ENCODE measurements around the gene AADACL4. TPM values are rescaled to one million over a fixed set of nuclear protein-coding genes. Genes with fewer than 3 reads are reported as not detected.

The AADACL4 gene
- total and polyA plus RNA-seq, 10 of the 15 experiments (the other 5 are each of a cell fraction or from before 2014, with no cell fraction given) = not detected

GRCh38 chr1:12629985-12630760, 13.7 kb upstream of the AADACL4 start:
- no peaks in the 10 kb centered on the region for H3K4me1 ChIP-seq (ENCODE audit: control insufficient read depth, insufficient read depth, low read length)
- H3K27me3 ChIP-seq (replicated peaks in 1 of 2; ENCODE audit: control insufficient read depth in 2 of 2, insufficient read depth in 2 of 2, low read length in 1 of 2) = no peaks in the 10 kb centered on the region; a peak in 1 of 4 replicates
- SMC1A ChIA-PET (ENCODE audit: uncharacterized antibody, unreplicated experiment) = interaction anchor here (0.6 kb wide), 1 partner anchor 691 kb away, joined by 3 read pairs; no protein-coding TSS in a partner anchor
- in situ Hi-C loops (cut with MboI) (no loop called here), intact Hi-C loops (cut with micrococcal nuclease; ENCODE audit: unreplicated experiment) (loop anchor here (10.0 kb wide), 1 partner anchor 505 kb away; no protein-coding TSS in a partner anchor)
- no peaks in the 10 kb centered on the region; the same call in 2 of the 3 replicates for H3K9me3 ChIP-seq (replicated peaks; ENCODE audit: control insufficient read depth, insufficient read depth, low read length)
- no peaks in the 10 kb centered on the region for H3K36me3 ChIP-seq (ENCODE audit: control insufficient read depth in 2 of 2, insufficient read depth in 2 of 2, low read length in 1 of 2)
- DNase-seq (ENCODE audit: low read depth, low spot score) = no peak
- H2AFZ ChIP-seq (ENCODE audit: control insufficient read depth, low read depth, low read length) = no peak overlapping the region
- POLR2A ChIA-PET = no interaction called here
- no peak for FAIRE-seq
- H4K20me1 ChIP-seq (ENCODE audit: control insufficient read depth, insufficient read depth) = no peaks in the 10 kb centered on the region
- no TSS peak for BruUV-seq (replicated peaks)
- no peak overlapping the region for H3K9ac ChIP-seq (ENCODE audit: control insufficient read depth, insufficient read depth, low read length)
- H3K4me3 ChIP-seq = no peak overlapping the region
- 26% methylated on average over 15 of the region's 15 CpGs for WGBS (ENCODE audit: insufficient coverage, insufficient replicate concordance, low lambda C conversion rate, missing lambda C conversion rate)
- H3K27ac ChIP-seq (ENCODE audit: control insufficient read depth, insufficient read depth) = no peak overlapping the region
- ATAC-seq = no peak
- H3K79me2 ChIP-seq (ENCODE audit: control insufficient read depth, insufficient read depth, low read length) = no peaks in the 10 kb centered on the region
- RAD21 ChIA-PET (ENCODE audit: unreplicated experiment) = no interaction called here
- no peak for TF ChIP-seq MYC (IDR thresholded peaks at IDR 0.05; ENCODE audit: insufficient read depth, insufficient read length, insufficient replicate concordance, low read length, severe bottlenecking)
- no peak for TF ChIP-seq ZBED1 (IDR thresholded peaks at IDR 0.05; ENCODE audit: borderline replicate concordance)
- TF ChIP-seq CBX3 (IDR thresholded peaks at IDR 0.05; ENCODE audit: borderline replicate concordance, low read depth) = no peak
- no peak for TF ChIP-seq FOS (IDR thresholded peaks at IDR 0.05; ENCODE audit: borderline replicate concordance, extremely low read depth, insufficient read length)
- no peak for TF ChIP-seq FOXM1 (IDR thresholded peaks at IDR 0.05; ENCODE audit: low read depth, low read length)
- no peak for TF ChIP-seq RB1 (IDR thresholded peaks at IDR 0.05; ENCODE audit: borderline replicate concordance)
- no peak for TF ChIP-seq NFXL1 (IDR thresholded peaks at IDR 0.05; ENCODE audit: borderline replicate concordance)
- TF ChIP-seq HDAC6 (IDR thresholded peaks at IDR 0.05; ENCODE audit: unreplicated experiment) = no peak
- TF ChIP-seq PML (IDR thresholded peaks at IDR 0.05; ENCODE audit: low read length) = no peak
- no peak for TF ChIP-seq CEBPZ (IDR thresholded peaks at IDR 0.05; ENCODE audit: low read depth, low read length)
- TF ChIP-seq, protein P1, sequence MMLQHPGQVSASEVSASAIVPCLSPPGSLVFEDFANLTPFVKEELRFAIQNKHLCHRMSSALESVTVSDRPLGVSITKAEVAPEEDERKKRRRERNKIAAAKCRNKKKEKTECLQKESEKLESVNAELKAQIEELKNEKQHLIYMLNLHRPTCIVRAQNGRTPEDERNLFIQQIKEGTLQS (IDR thresholded peaks at IDR 0.05; ENCODE audit: borderline replicate concordance, extremely low read depth, low read depth, low read length) = no peak
- no peak for TF ChIP-seq BCL11A (IDR thresholded peaks at IDR 0.05; ENCODE audit: low read depth, low read length)
- TF ChIP-seq MEF2B (IDR thresholded peaks at IDR 0.05; ENCODE audit: partially characterized antibody, poor library complexity, severe bottlenecking) = no peak
- TF ChIP-seq CHD1 (IDR thresholded peaks at IDR 0.05; ENCODE audit: low read depth, low read length) = no peak
- no peak for TF ChIP-seq HDAC2 (IDR thresholded peaks at IDR 0.05)
- TF ChIP-seq IKZF2 (IDR thresholded peaks at IDR 0.05) = no peak
- TF ChIP-seq RCOR1 (conservative IDR thresholded peaks at IDR 0.05; ENCODE audit: low read depth, low read length) = no peak
- CTCF ChIA-PET = interaction anchor here (1.4 kb wide), 1 partner anchor 358 kb away, joined by 3 read pairs; no protein-coding TSS in a partner anchor
- no peak overlapping the region for H3K4me2 ChIP-seq (ENCODE audit: control insufficient read depth, insufficient read depth)

Data from GM12878 (cell line).